A549 (cell line): ENCODE measurements around the gene CPTP. TPM values are rescaled to one million over a fixed set of nuclear protein-coding genes. Genes with fewer than 3 reads are reported as not detected.

Experiments used
- ATAC-seq, 2 experiments: fragments of 200-7000 bp in 1 of 2; fragments of >200 bp in 1 of 2; cut with Nextera tagmentation in 1 of 2; cut with Tn5 transposase in 1 of 2; 3 replicates each; pipeline versions ENCODE4 v1.8.0 to v1.9.1; 2018 to 2020; ENCODE audit warnings: mild to moderate bottlenecking in 1 of 2, moderate library complexity in 1 of 2
- CTCF ChIA-PET: fragments of 300-600 bp; sonication (Branson Sonifier 250); formaldehyde crosslinking; extraction: SDS; loops from one replicate; lab custom pipeline; 2021; ENCODE audit warnings: antibody characterized with exemption, inconsistent platforms; lab: Yijun Ruan, JAX
- POLR2A ChIA-PET: fragments of 350-600 bp; formaldehyde crosslinking; extraction: SDS; loops from one replicate; lab custom pipeline; 2021; ENCODE audit warnings: antibody characterized with exemption, inconsistent platforms; lab: Yijun Ruan, JAX
- DNase-seq, 2 experiments: peaks; one replicate each; pipeline versions ENCODE4 v3.0.0 to v3.0.0-alpha.2; 2011 to 2016; ENCODE audit warnings: low read depth in 1 of 2, low spot score in 1 of 2
- FAIRE-seq: peaks from 2 replicates; lab custom pipeline; 2011; peaks lifted over from hg19 to GRCh38; lab: Jason Lieb, UNC
- H3K27ac ChIP-seq, 2 experiments: fragments of >200 bp; sonication (Bioruptor Twin); formaldehyde crosslinking; 3 replicates each; pipeline ENCODE4 v1.5.1; 2016 to 2017
- H3K4me1 ChIP-seq: fragments of >200 bp; sonication (Bioruptor Twin); formaldehyde crosslinking; 3 replicates; pipeline ENCODE4 v1.6.1; 2016
- H3K4me2 ChIP-seq: fragments of >200 bp; sonication (Bioruptor Twin); formaldehyde crosslinking; 3 replicates; pipeline ENCODE4 v1.6.1; 2016
- H3K4me3 ChIP-seq: fragments of >200 bp; sonication (Bioruptor Twin); formaldehyde crosslinking; 3 replicates; pipeline ENCODE4 v1.5.1; 2016
- H3K9me3 ChIP-seq: fragments of >200 bp; sonication (Bioruptor Twin); formaldehyde crosslinking; 3 replicates; pipeline ENCODE4 v1.6.1; 2016
- BHLHE40 ChIP-seq: IDR thresholded peaks from 2 replicates; pipeline ENCODE4 v1.6.1; 2012; ENCODE audit warnings: low read depth, low read length, inconsistent platforms
- CBX8 ChIP-seq: fragments of 200-600 bp; sonication (generic); IDR thresholded peaks from 2 replicates; pipeline ENCODE4 v1.6.1; 2016
- CEBPB ChIP-seq, 2 experiments: fragments of >200 bp in 1 of 2; sonication (Bioruptor Twin) in 1 of 2; formaldehyde crosslinking in 1 of 2; IDR thresholded peaks; 2 replicates each; pipeline ENCODE4 v1.6.1; 2012 to 2016
- CHD4 ChIP-seq: fragments of 200-600 bp; sonication (generic); IDR thresholded peaks from 2 replicates; pipeline ENCODE4 v1.6.1; 2016; ENCODE audit warnings: antibody characterized with exemption, mild to moderate bottlenecking, borderline replicate concordance
- E2F6 ChIP-seq: IDR thresholded peaks from 2 replicates; pipeline ENCODE4 v1.6.1; 2012; ENCODE audit warnings: low read depth, borderline replicate concordance
- EHF ChIP-seq: fragments of 250-450 bp; sonication (Bioruptor Pico); IDR thresholded peaks from 2 replicates; pipeline ENCODE4 v1.5.0; 2020; ENCODE audit warnings: mild to moderate bottlenecking
- EP300 ChIP-seq, 2 experiments: fragments of >200 bp; sonication (Bioruptor Twin); formaldehyde crosslinking; IDR thresholded peaks; 2 replicates in 1 of 2; 3 replicates in 1 of 2; pipeline ENCODE4 v1.6.1; 2016 to 2017
- ESRRA ChIP-seq: fragments of 150-350 bp; IDR thresholded peaks from 2 replicates; pipeline ENCODE4 v1.6.1; 2014; ENCODE audit warnings: mild to moderate bottlenecking, low read length, borderline replicate concordance
- FOSB ChIP-seq: fragments of 250-450 bp; sonication (Bioruptor Pico); IDR thresholded peaks from 2 replicates; pipeline ENCODE4 v1.5.0; 2020; ENCODE audit warnings: mild to moderate bottlenecking, moderate library complexity
- FOSL2 ChIP-seq, 2 experiments: fragments of 450-650 bp in 1 of 2; fragments of >200 bp in 1 of 2; sonication (Bioruptor Twin) in 1 of 2; formaldehyde crosslinking; IDR thresholded peaks; 2 replicates each; pipeline versions ENCODE4 v1.5.0 to v1.6.1; 2016 to 2020; ENCODE audit warnings: mild to moderate bottlenecking in 1 of 2, moderate library complexity in 1 of 2
- GATA3 ChIP-seq: IDR thresholded peaks from 2 replicates; pipeline ENCODE4 v1.6.1; 2012; ENCODE audit warnings: borderline replicate concordance
- HDAC2 ChIP-seq: fragments of 200-600 bp; sonication (generic); IDR thresholded peaks from 2 replicates; pipeline ENCODE4 v1.6.1; 2016
- HEYL ChIP-seq: fragments of 250-450 bp; sonication (Bioruptor Pico); IDR thresholded peaks from 2 replicates; pipeline ENCODE4 v1.8.0; 2021; ENCODE audit warnings: mild to moderate bottlenecking, moderate library complexity
- HOXA7 ChIP-seq: fragments of 250-450 bp; sonication (Bioruptor Pico); IDR thresholded peaks from 2 replicates; pipeline ENCODE4 v1.5.0; 2020; ENCODE audit warnings: mild to moderate bottlenecking, moderate library complexity
- HOXB13 ChIP-seq: fragments of 250-450 bp; sonication (Bioruptor Pico); IDR thresholded peaks from 2 replicates; pipeline ENCODE4 v1.5.0; 2020; ENCODE audit warnings: low read depth, mild to moderate bottlenecking, moderate library complexity
- KDM1A ChIP-seq: fragments of 200-600 bp; sonication (generic); IDR thresholded peaks from 2 replicates; pipeline ENCODE4 v1.6.1; 2016; ENCODE audit warnings: low read depth, mild to moderate bottlenecking
- KDM5A ChIP-seq: fragments of 200-600 bp; sonication (generic); IDR thresholded peaks from 2 replicates; pipeline ENCODE4 v1.6.1; 2016; ENCODE audit warnings: antibody characterized with exemption, mild to moderate bottlenecking
- NFE2L2 ChIP-seq: fragments of 150-350 bp; conservative IDR thresholded peaks from 2 replicates; pipeline ENCODE4 v1.6.1; 2014; ENCODE audit warnings: low read length
- NR3C1 ChIP-seq: fragments of >200 bp; sonication (Bioruptor Twin); formaldehyde crosslinking; IDR thresholded peaks from 3 replicates; pipeline ENCODE4 v1.6.1; 2017
- POLR2AphosphoS2 ChIP-seq: conservative IDR thresholded peaks from 2 replicates; pipeline ENCODE4 v1.6.1; 2012; ENCODE audit warnings: low read length, improper control_type of control experiment, inconsistent platforms
- RAD21 ChIP-seq, 2 experiments: fragments of >200 bp in 1 of 2; sonication (Bioruptor Twin) in 1 of 2; formaldehyde crosslinking in 1 of 2; IDR thresholded peaks in 1 of 2; conservative IDR thresholded peaks in 1 of 2; 2 replicates in 1 of 2; 3 replicates in 1 of 2; pipeline ENCODE4 v1.6.1; 2012 to 2018; ENCODE audit warnings: inconsistent platforms in 1 of 2
- RARB ChIP-seq: fragments of 250-450 bp; sonication (Bioruptor Pico); IDR thresholded peaks from 2 replicates; pipeline ENCODE4 v1.8.0; 2021; ENCODE audit warnings: mild to moderate bottlenecking, moderate library complexity
- RCOR1 ChIP-seq: fragments of 150-350 bp; IDR thresholded peaks from 2 replicates; pipeline ENCODE4 v1.6.1; 2014; ENCODE audit warnings: antibody characterized with exemption, low read length, low read depth
- SREBF2 ChIP-seq: fragments of 450-650 bp; IDR thresholded peaks from 2 replicates; pipeline ENCODE4 v1.6.1; 2014; ENCODE audit warnings: mild to moderate bottlenecking, moderate library complexity
- TFCP2L1 ChIP-seq: fragments of 250-450 bp; sonication (Bioruptor Pico); IDR thresholded peaks from 2 replicates; pipeline ENCODE4 v1.5.0; 2021; ENCODE audit warnings: mild to moderate bottlenecking
- TP53 ChIP-seq: fragments of 250-450 bp; sonication (Bioruptor Pico); IDR thresholded peaks from 2 replicates; pipeline ENCODE4 v1.5.0; 2021; ENCODE audit warnings: mild to moderate bottlenecking, moderate library complexity
- ZC3H11A ChIP-seq: fragments of 450-650 bp; IDR thresholded peaks from 2 replicates; pipeline ENCODE4 v1.6.1; 2014; ENCODE audit warnings: antibody characterized with exemption, mild to moderate bottlenecking
- ZFP36 ChIP-seq: fragments of 450-650 bp; IDR thresholded peaks from 2 replicates; pipeline ENCODE4 v1.6.1; 2014; ENCODE audit warnings: borderline replicate concordance; ENCODE audit not compliant: partially characterized antibody
- ZNF302 ChIP-seq: fragments of 250-450 bp; sonication (Bioruptor Pico); IDR thresholded peaks from 2 replicates; pipeline ENCODE4 v1.9.0; 2021; ENCODE audit warnings: inconsistent platforms, mild to moderate bottlenecking, moderate library complexity
- ZSCAN20 ChIP-seq: fragments of 250-450 bp; sonication (Bioruptor Pico); IDR thresholded peaks from 2 replicates; pipeline ENCODE4 v1.8.0; 2022; ENCODE audit warnings: mild to moderate bottlenecking, moderate library complexity
- WGBS: methylation state at CpG from one replicate; pipeline ENCODE4 v1.1.6; 2017; ENCODE audit errors: missing lambda C conversion rate; 5-methylcytosine and 5-hydroxymethylcytosine counted together
- polyA plus RNA-seq, 4 experiments: library from polyadenylated mRNA; depleted of rRNA in 3 of 4; stranded (reverse); fragments of >200 nt; fragmentation: RNase III in 1 of 4; extraction: RNeasy Plus Mini Kit Qiagen cat#74134 plus additional on column Dnase treatment in 1 of 4; gene quantifications; 2 replicates in 3 of 4; 3 replicates in 1 of 4; pipeline ENCODE4 v1.2.3, GENCODE V29; 2011 to 2017
- TF ChIP-seq, protein P1 (sequence below): fragments of 150-350 bp; IDR thresholded peaks from 2 replicates; pipeline ENCODE4 v1.6.1; 2014; ENCODE audit warnings: low read depth, mild to moderate bottlenecking, low read length

CPTP gene
- polyA plus RNA-seq, 2 of the 4 experiments (the other 2 are of a cell fraction) = 4.3 to 11.9 TPM

DNA sequence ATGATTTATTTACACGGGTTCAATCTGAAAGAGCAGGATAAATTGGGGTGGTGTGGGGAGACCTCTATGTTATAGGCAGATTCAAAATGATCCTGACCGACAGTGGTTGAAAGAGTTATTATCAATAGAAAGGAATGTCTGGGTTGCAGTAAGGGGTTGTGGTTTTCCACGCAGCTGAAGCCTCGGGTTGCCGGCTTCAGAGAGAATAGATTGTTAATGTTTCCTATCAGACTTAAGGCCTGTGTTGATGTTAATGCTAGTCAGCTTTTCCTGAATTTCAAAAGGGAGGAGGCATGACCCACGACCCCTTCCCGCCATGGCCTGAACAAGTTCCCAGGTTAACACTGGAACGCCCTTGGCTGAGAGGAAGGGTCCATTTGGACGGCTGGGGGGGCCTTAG, 48.8 kb upstream of the CPTP start:
- Histone ChIP-seq H3K4me1 (peaks cover 16% of the 10 kb centered on the region), H3K27ac (no peak overlapping the region), H3K4me2 (no peak overlapping the region), H3K4me3 (no peak overlapping the region), H3K9me3 (no peaks in the 10 kb centered on the region)
- DNase-seq = no peak
- ChIA-PET POLR2A (no interaction called here), CTCF (no interaction called here)
- no peak for FAIRE-seq
- ATAC-seq = no peak
- 84% methylated on average over 9 of the region's 9 CpGs for WGBS
- TF ChIP-seq FOSL2 (IDR thresholded peaks at IDR 0.05) = no peak
- TF ChIP-seq FOSL2 (CRISPR knock-in tag; IDR thresholded peaks at IDR 0.05) = no peak
- no peak for TF ChIP-seq ESRRA
- no peak for TF ChIP-seq KDM5A
- TF ChIP-seq EP300 (IDR thresholded peaks at IDR 0.05) = no peak
- no peak for TF ChIP-seq EHF (CRISPR knock-in tag)
- no peak for TF ChIP-seq ZSCAN20 (CRISPR knock-in tag)
- no peak for TF ChIP-seq RCOR1
- no peak for TF ChIP-seq FOSB (CRISPR knock-in tag)
- no peak for TF ChIP-seq HEYL
- TF ChIP-seq CEBPB (IDR thresholded peaks at IDR 0.05) = no peak
- TF ChIP-seq E2F6 = no peak
- TF ChIP-seq HOXA7 (CRISPR knock-in tag) = no peak
- TF ChIP-seq ZFP36 = no peak
- TF ChIP-seq NR3C1 = no peak
- no peak for TF ChIP-seq GATA3
- no peak for TF ChIP-seq POLR2AphosphoS2
- no peak for TF ChIP-seq ZNF302 (CRISPR knock-in tag)
- TF ChIP-seq CBX8 = no peak
- no peak for TF ChIP-seq KDM1A

DNA sequence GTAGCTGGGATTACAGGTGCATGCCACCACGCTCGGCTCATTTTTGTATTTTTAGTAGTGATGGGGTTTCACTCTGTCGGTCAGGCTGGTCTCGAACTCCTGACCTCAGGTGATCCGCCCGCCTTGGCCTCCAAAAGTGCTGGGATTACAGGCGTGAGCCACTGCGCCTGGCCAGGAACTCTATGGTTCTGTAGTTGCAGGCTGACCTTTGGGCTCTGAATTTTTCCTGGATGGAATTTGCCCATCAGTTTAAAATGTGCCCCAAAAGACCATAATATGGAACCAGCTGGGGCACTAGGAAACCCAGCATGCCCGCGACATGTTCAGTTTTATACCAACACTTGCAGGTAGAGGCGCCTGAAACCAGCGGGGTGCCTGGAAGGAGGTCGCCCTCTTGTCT, 46.0 kb upstream of the CPTP start:
- 93% methylated on average over 13 of the region's 13 CpGs for WGBS
- ChIA-PET POLR2A (no interaction called here), CTCF (interaction anchor here (2.7 to 4.1 kb wide), 2 partner anchors 14 to 156 kb away, joined by 9 to 17 read pairs; no protein-coding TSS in a partner anchor)

GRCh38 chr1:1279028-1279427, 45.6 kb upstream of the CPTP start:
- CTCF ChIA-PET = interaction anchor here (2.7 to 4.1 kb wide), 2 partner anchors 13 to 157 kb away, joined by 9 to 17 read pairs; no protein-coding TSS in a partner anchor

More for the DNA sequence above, 46.0 kb upstream of the CPTP start:
- ATAC-seq = no peak
- H3K4me1 ChIP-seq = peaks cover 8% of the 10 kb centered on the region; the same call in 2 of the 3 replicates
- H3K4me3 ChIP-seq = no peak overlapping the region
- DNase-seq = no peak
- FAIRE-seq = no peak
- no peaks in the 10 kb centered on the region for H3K9me3 ChIP-seq
- TF ChIP-seq BHLHE40 (no peak), CHD4 (no peak), TFCP2L1 (CRISPR knock-in tag) (no peak), POLR2AphosphoS2 (no peak), KDM5A (no peak)
- TF ChIP-seq, protein P1, sequence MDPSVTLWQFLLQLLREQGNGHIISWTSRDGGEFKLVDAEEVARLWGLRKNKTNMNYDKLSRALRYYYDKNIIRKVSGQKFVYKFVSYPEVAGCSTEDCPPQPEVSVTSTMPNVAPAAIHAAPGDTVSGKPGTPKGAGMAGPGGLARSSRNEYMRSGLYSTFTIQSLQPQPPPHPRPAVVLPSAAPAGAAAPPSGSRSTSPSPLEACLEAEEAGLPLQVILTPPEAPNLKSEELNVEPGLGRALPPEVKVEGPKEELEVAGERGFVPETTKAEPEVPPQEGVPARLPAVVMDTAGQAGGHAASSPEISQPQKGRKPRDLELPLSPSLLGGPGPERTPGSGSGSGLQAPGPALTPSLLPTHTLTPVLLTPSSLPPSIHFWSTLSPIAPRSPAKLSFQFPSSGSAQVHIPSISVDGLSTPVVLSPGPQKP = no peak
- H3K27ac ChIP-seq = no peak overlapping the region
- H3K4me2 ChIP-seq = no peak overlapping the region

More at GRCh38 chr1:1279028-1279427, 45.6 kb upstream of the CPTP start:
- Histone ChIP-seq H3K9me3 (no peaks in the 10 kb centered on the region), H3K4me3 (no peak overlapping the region), H3K4me2 (no peak overlapping the region), H3K27ac (no peak overlapping the region), H3K4me1 (peaks cover 8% of the 10 kb centered on the region; the same call in 2 of the 3 replicates)
- POLR2A ChIA-PET = no interaction called here
- 89% methylated on average over 17 of the region's 17 CpGs for WGBS
- no peak for DNase-seq
- no peak for FAIRE-seq
- TF ChIP-seq ZC3H11A (no peak), POLR2AphosphoS2 (no peak), HDAC2 (no peak), RAD21 (conservative IDR thresholded peaks at IDR 0.05 in 1 of 2, IDR thresholded peaks at IDR 0.05 in 1 of 2) (no peak), SREBF2 (no peak), CEBPB (IDR thresholded peaks at IDR 0.05) (no peak), RARB (no peak), EHF (CRISPR knock-in tag) (no peak), HOXB13 (no peak), ZSCAN20 (CRISPR knock-in tag) (no peak), KDM1A (no peak), RCOR1 (no peak), TP53 (CRISPR knock-in tag) (no peak), NR3C1 (no peak), HEYL (no peak), NFE2L2 (no peak)
- no peak for ATAC-seq
